NCI-H2029 treated with DMSO at 0.1 percent for 48 hours (cell line): ENCODE measurements around the gene KIAA1328.
"Not testable (repeated sequence)": the region's sequence is repeated elsewhere in the genome, so short reads cannot be mapped to it uniquely, and the experiment has no call there.

Experiments
- DNase-seq: peaks from one replicate; lab custom pipeline; 2025; lab: John Stamatoyannopoulos, UW

Gene KIAA1328

GRCh38 chr18:36825526-36825925, 3.4 kb upstream of the KIAA1328 start:
- no peak for DNase-seq

- no peak for DNase-seq
Observed at GRCh38 chr18:36826556-36826955, 2.4 kb upstream of the KIAA1328 start.

- no peak for DNase-seq
Observed at GRCh38 chr18:36828157-36828629, 734 bp upstream of the KIAA1328 start.

- no peak for DNase-seq
Observed at GRCh38 chr18:36829362-36830157, 633 bp downstream of the KIAA1328 start.

GRCh38 chr18:36830158-36830495, 1.2 kb downstream of the KIAA1328 start:
- DNase-seq = no peak

GRCh38 chr18:36831139-36831538, 2.2 kb downstream of the KIAA1328 start:
- DNase-seq = no peak

GRCh38 chr18:36833120-36833519, 4.2 kb downstream of the KIAA1328 start:
- DNase-seq = no peak

- DNase-seq = no peak
Observed at GRCh38 chr18:36835927-36836326, 7.0 kb downstream of the KIAA1328 start.

- no peak for DNase-seq
Observed at GRCh38 chr18:36839835-36840234, 10.9 kb downstream of the KIAA1328 start.

GRCh38 chr18:36843199-36843598, 14.3 kb downstream of the KIAA1328 start:
- no peak for DNase-seq

GRCh38 chr18:36843784-36844183, 14.9 kb downstream of the KIAA1328 start:
- DNase-seq = no peak

GRCh38 chr18:36848609-36849008, 19.7 kb downstream of the KIAA1328 start:
- DNase-seq = no peak

- no peak for DNase-seq
Observed at GRCh38 chr18:36849288-36850006, 20.5 kb downstream of the KIAA1328 start.

GRCh38 chr18:36850527-36851201, 21.7 kb downstream of the KIAA1328 start:
- no peak for DNase-seq

- DNase-seq = no peak
Observed at GRCh38 chr18:36851202-36851590, 22.3 kb downstream of the KIAA1328 start.

- no peak for DNase-seq
Observed at GRCh38 chr18:36856815-36857214, 27.9 kb downstream of the KIAA1328 start.

GRCh38 chr18:36862182-36862581, 33.3 kb downstream of the KIAA1328 start:
- DNase-seq = no peak

- no peak for DNase-seq
Observed at GRCh38 chr18:36867056-36867455, 38.1 kb downstream of the KIAA1328 start.

GRCh38 chr18:36871801-36872200, 42.9 kb downstream of the KIAA1328 start:
- DNase-seq = no peak

GRCh38 chr18:36872329-36872728, 43.4 kb downstream of the KIAA1328 start:
- no peak for DNase-seq

GRCh38 chr18:36873826-36874225, 44.9 kb downstream of the KIAA1328 start:
- DNase-seq = not testable (repeated sequence)

GRCh38 chr18:36879796-36880195, 50.9 kb downstream of the KIAA1328 start:
- not testable (repeated sequence) for DNase-seq

GRCh38 chr18:36885981-36886380, 57.1 kb downstream of the KIAA1328 start:
- no peak for DNase-seq
